Thyroid gland (tissue), 4 donors: ENCODE data around the gene MICU2. TPM values are rescaled to one million over a fixed set of nuclear protein-coding genes. Genes with fewer than 3 reads are reported as not detected.

ENCODE experiments used
- DNase-seq, 2 donors: peaks; one replicate each; pipeline ENCODE4 v3.0.0-alpha.2; 2019
- H3K27ac ChIP-seq, 3 donors: fragments of 200-600 bp; sonication (generic); 1 replicate in 2 of 3; 2 replicates in 1 of 3; pipeline ENCODE4 v1.5.1; 2016 to 2019; ENCODE audit warnings: mild to moderate bottlenecking in 1 of 3, moderate library complexity in 1 of 3
- H3K27me3 ChIP-seq: fragments of 200-600 bp; sonication (generic); one replicate; pipeline ENCODE4 v1.5.1; 2019
- H3K36me3 ChIP-seq, 2 donors: fragments of 200-600 bp; sonication (generic); one replicate each; pipeline ENCODE4 v1.5.1; 2016 to 2019
- H3K4me1 ChIP-seq, 2 donors: fragments of 200-600 bp; sonication (generic); one replicate each; pipeline ENCODE4 v1.5.1; 2017 to 2019
- H3K4me3 ChIP-seq, 3 donors: fragments of 200-600 bp; sonication (generic); replicated peaks in 1 of 3; 1 replicate in 2 of 3; 2 replicates in 1 of 3; pipeline ENCODE4 v1.5.1; 2016; ENCODE audit warnings: mild to moderate bottlenecking in 1 of 3
- H3K9me3 ChIP-seq: fragments of 200-600 bp; sonication (generic); one replicate; pipeline ENCODE4 v1.5.1; 2017
- POLR2A ChIP-seq, 2 donors: fragments of 450-650 bp; IDR thresholded peaks; one replicate each; pipeline ENCODE4 v1.6.1; 2017; ENCODE audit warnings: antibody characterized with exemption in 2 of 2, mild to moderate bottlenecking in 2 of 2, moderate library complexity in 1 of 2
- WGBS, 2 donors: methylation state at CpG; one replicate each; pipeline ENCODE4 v1.1.5; 2017; 5-methylcytosine and 5-hydroxymethylcytosine counted together
- intact Hi-C: fragments of 100-400 bp; cut with DNase I; formaldehyde crosslinking; loops from one replicate; pipeline ENCODE4 v1.15.1; 2023
- total RNA-seq, 4 donors: library from RNA; depleted of rRNA; stranded (reverse); fragments of >200 nt; gene quantifications; one replicate each; pipeline ENCODE4 v1.2.3, GENCODE V29; 2016
- TF ChIP-seq, protein P1 (sequence below), 6 experiments: fragments of 200-600 bp in 3 of 6; fragments of 450-650 bp in 3 of 6; sonication (generic) in 3 of 6; IDR thresholded peaks; one replicate each; pipeline ENCODE4 v1.5.1; 2016 to 2019; ENCODE audit warnings: antibody characterized with exemption in 6 of 6, mild to moderate bottlenecking in 2 of 6, inconsistent platforms in 1 of 6, moderate library complexity in 1 of 6

Gene MICU2
- total RNA-seq, 4 donors from 2014 or later, result 55.3 to 127 (median 92.9) TPM

DNA sequence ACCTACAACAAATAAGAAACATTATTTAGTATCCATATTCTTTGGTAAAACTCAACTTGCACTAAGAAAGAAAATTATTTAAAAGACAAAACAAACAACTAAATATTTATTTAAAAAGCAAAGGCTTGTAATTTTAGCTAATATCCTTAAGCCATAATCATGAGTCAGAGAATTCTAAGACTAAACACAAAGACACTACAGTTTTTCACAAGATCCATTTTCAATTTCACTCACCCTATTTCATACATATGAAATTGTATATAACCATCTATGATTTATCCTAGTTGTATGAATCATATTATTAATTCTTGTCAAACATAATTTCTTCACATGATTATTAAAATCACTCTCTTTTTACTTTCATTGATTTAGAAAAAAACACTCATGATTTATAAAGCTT is 64.3 kb downstream of the MICU2 start:
- no peak for DNase-seq

DNA sequence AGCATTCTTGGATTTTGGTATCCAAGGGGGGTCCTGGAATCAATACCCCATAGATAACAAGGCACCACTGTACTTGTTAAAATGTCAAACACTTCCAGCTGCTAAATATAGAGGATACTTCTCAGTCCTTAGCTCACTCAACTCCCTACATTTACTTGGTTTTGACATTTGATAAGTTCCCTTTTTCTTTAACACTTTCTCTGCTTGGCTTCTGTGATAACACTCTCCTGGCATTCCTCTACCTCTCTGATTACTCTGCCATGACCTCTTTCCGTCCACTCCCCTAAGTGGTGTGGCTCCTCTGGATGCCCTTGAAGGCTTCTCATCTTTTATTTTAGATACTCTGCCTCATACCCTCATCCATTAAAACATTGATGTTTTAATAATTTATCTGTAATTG is 65.2 kb downstream of the MICU2 start:
- H3K27ac ChIP-seq, result no peak overlapping the region
- peaks cover 0 to 2% of the 10 kb centered on the region in 2 donors for H3K36me3 ChIP-seq
- H3K27me3 ChIP-seq, result no peaks in the 10 kb centered on the region
- H3K9me3 ChIP-seq, result no peaks in the 10 kb centered on the region
- peaks cover 5 to 10% of the 10 kb centered on the region in 2 donors for H3K4me1 ChIP-seq
- WGBS, 2 donors, result 71 to 83% methylated on average over 1 of the region's 1 CpG
- no peak overlapping the region for H3K4me3 ChIP-seq
- TF ChIP-seq, protein P1, sequence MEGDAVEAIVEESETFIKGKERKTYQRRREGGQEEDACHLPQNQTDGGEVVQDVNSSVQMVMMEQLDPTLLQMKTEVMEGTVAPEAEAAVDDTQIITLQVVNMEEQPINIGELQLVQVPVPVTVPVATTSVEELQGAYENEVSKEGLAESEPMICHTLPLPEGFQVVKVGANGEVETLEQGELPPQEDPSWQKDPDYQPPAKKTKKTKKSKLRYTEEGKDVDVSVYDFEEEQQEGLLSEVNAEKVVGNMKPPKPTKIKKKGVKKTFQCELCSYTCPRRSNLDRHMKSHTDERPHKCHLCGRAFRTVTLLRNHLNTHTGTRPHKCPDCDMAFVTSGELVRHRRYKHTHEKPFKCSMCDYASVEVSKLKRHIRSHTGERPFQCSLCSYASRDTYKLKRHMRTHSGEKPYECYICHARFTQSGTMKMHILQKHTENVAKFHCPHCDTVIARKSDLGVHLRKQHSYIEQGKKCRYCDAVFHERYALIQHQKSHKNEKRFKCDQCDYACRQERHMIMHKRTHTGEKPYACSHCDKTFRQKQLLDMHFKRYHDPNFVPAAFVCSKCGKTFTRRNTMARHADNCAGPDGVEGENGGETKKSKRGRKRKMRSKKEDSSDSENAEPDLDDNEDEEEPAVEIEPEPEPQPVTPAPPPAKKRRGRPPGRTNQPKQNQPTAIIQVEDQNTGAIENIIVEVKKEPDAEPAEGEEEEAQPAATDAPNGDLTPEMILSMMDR (IDR thresholded peaks at IDR 0.05), result no peak
- TF ChIP-seq POLR2A (IDR thresholded peaks at IDR 0.05), result no peak
- intact Hi-C loops, result no loop called here
- no peak for DNase-seq

More for the DNA sequence above, 64.3 kb downstream of the MICU2 start:
- no peak for TF ChIP-seq POLR2A (IDR thresholded peaks at IDR 0.05)
- TF ChIP-seq, protein P1 (IDR thresholded peaks at IDR 0.05), result no peak
- H3K4me1 ChIP-seq, result peaks cover 5 to 10% of the 10 kb centered on the region in 2 donors
- H3K4me3 ChIP-seq, result no peak overlapping the region
- H3K27me3 ChIP-seq, result no peaks in the 10 kb centered on the region
- H3K27ac ChIP-seq, result no peak overlapping the region
- H3K36me3 ChIP-seq, result peaks cover 0 to 2% of the 10 kb centered on the region in 2 donors
- H3K9me3 ChIP-seq, result no peaks in the 10 kb centered on the region
- intact Hi-C loops, result no loop called here

DNA sequence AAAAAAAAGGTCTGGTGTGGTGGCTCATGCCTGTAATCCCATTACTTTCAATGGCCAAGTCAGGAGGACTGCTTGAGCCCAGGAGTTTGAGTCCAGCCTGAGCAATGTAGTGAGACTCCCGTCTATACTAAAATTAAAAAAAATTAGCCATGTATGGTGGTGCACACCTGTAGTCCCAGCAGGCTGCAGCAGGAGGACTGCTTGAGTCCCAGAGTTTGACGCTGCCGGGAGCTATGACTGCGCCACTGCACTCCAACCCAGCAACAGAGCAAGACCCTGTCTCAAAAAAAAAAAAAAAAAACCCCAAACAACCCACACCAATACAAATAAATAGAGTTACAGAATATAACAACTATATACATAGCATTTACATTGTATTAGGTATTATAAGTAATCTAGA is 65.7 kb downstream of the MICU2 start:
- intact Hi-C loops, result no loop called here
- Histone ChIP-seq H3K4me1 (peaks cover 5 to 10% of the 10 kb centered on the region in 2 donors), H3K27ac (no peak overlapping the region), H3K9me3 (no peaks in the 10 kb centered on the region), H3K27me3 (no peaks in the 10 kb centered on the region), H3K36me3 (peaks cover 0 to 2% of the 10 kb centered on the region in 2 donors), H3K4me3 (no peak overlapping the region)
- no peak for DNase-seq
- TF ChIP-seq POLR2A (IDR thresholded peaks at IDR 0.05), result no peak
- TF ChIP-seq, protein P1 (IDR thresholded peaks at IDR 0.05), result no peak
- WGBS, 2 donors, result 94 to 98% methylated on average over 4 of the region's 4 CpGs

DNA sequence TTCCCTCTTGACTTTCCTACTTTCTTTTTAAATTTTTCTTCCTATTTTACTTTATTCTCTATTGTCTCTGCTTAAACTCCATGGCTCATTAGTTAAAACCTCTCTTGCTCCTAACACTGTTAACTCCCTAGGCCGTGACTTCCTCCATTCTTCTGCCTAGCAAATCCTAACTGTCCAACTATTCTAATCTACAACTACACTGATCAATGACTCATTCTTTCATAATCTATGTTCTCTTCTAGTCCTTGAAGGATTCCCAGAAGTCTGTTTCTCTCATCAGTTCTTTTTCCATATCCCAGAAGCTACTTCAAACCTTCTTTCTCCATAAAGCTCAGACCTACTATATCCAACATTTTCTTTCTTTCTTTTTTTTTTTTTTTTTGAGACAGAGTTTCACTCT is 66.9 kb downstream of the MICU2 start:
- Histone ChIP-seq H3K9me3 (no peaks in the 10 kb centered on the region), H3K36me3 (peaks cover 0 to 2% of the 10 kb centered on the region in 2 donors), H3K4me3 (no peak overlapping the region), H3K27me3 (no peaks in the 10 kb centered on the region), H3K27ac (no peak overlapping the region), H3K4me1 (peaks cover 0 to under 1% of the 10 kb centered on the region in 2 donors)
- intact Hi-C loops, result no loop called here
- 96 to 98% methylated on average over 1 of the region's 1 CpG for WGBS, 2 donors
- no peak for DNase-seq
- no peak for TF ChIP-seq POLR2A (IDR thresholded peaks at IDR 0.05)
- TF ChIP-seq, protein P1 (IDR thresholded peaks at IDR 0.05), result no peak

DNA sequence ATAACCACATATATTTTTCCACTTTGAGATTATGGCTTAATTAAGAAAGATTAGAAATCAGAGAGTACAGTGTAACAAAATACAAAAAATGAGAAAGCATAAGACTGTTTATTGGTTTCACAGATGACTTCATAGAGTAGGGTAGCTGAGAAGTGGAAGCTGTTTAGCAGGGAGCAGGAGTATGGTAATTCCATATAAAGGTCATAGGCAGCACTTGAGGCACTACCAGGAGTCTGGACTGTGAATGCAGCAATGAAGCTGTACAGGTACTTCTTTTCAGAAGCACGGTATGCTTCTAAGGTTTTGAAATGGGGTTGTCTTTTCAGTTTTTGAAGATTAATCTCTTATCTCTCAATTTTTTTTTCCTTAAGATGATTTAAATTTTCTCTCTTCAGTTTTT is 69.2 kb downstream of the MICU2 start:
- H3K27me3 ChIP-seq, result no peaks in the 10 kb centered on the region
- H3K27ac ChIP-seq, result no peak overlapping the region
- TF ChIP-seq POLR2A (IDR thresholded peaks at IDR 0.05), result no peak
- TF ChIP-seq, protein P1 (IDR thresholded peaks at IDR 0.05), result no peak
- no peaks in the 10 kb centered on the region for H3K4me1 ChIP-seq
- intact Hi-C loops, result no loop called here
- no peak overlapping the region for H3K4me3 ChIP-seq
- peaks cover 0 to 2% of the 10 kb centered on the region in 2 donors for H3K36me3 ChIP-seq
- H3K9me3 ChIP-seq, result no peaks in the 10 kb centered on the region
- 92 to 97% methylated on average over 1 of the region's 1 CpG for WGBS, 2 donors
- no peak for DNase-seq
